Stimulated activated CD8-positive, alpha-beta memory T cell treated with anti-CD3 and anti-CD28 coated beads, Interleukin-4, amount 100 ng/mL, for 4 hours (primary cell): ENCODE data around the gene LITAFD.

Experiments used
- DNase-seq, 2 donors: peaks; one replicate each; pipeline ENCODE4 v3.0.0-alpha.2; 2020; ENCODE audit warnings: low read depth in 2 of 2, low spot score in 1 of 2

Gene LITAFD

GRCh38 chr16:8919089-8919933 is 37.2 kb downstream of the LITAFD start:
- no peak for DNase-seq

DNA sequence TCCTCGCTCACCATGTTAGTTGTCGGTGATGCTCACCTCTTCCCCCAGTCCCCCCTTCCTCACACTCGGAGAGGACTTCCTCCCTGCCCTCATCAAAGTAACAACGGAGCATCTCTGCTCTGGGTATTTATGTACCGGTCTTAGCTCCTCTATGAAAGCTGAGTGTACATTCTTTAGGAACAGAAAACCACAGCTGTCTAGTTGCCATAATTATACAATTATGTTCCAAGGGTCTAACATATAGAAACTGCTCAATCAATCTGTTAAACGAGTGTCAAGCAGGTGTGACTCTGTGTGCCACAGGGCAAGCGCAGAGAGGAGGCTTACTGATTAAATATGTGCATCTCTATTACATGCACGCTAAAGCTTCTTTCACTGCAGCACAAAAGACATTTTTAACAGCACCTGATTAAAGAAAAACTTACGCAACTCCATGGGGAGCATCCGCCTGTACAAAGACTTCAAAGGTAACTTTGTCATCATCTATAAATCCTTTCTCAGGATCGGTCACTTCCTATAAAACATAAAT is 37.8 kb downstream of the LITAFD start:
- no peak for DNase-seq

DNA sequence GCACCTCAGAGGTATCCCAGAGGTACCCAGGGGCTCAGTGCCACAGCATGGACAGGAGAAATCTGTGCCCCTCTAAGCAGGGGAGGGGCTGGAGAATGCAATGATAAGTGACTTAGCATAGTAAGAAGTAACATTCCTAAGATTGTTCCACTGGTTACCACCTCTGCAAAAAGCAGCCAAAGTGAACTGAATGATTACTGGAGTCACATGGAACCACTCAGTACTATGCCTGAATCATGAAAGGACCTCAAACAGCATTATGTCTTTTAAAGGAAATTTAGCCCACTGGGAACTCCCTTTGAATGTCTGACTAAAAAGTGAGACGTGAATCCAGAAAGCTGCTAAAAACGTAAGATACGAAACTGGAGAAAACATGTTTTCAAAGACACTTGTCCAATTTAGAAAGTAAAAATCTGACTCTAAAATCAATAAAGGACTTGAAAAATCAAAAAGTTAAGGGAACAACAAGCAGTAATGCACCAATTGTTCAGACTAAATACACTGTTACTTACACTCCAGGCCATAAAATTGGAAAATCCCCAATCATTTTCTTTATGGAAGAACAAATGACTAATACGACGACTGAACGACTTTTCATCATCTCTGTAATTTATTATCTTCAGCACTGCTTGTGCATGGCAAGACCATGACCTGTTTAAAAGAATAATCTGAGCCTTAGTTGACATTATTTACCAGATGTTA is 38.6 kb downstream of the LITAFD start:
- no peak for DNase-seq

GRCh38 chr16:8921347-8921984 is 39.3 kb downstream of the LITAFD start:
- no peak for DNase-seq

DNA sequence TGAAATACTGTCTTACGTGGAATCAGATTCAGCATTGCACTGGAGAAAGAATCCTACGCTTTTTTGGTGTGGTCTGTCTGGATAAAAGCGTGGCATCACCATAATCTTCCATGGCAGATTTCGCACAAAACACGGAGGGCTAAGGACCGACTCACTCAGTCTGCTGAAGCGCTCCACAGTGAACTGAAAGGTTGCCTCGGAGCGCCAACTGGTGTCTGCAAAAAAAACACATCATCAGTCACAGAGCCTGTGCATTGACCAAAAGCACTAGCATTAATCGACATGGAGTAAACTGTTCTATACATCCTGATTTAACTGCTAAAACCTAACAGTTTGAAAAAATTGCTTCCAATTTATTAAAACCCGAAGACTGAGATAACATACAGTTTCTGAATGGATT is 41.0 kb downstream of the LITAFD start:
- DNase-seq, result no peak

DNA sequence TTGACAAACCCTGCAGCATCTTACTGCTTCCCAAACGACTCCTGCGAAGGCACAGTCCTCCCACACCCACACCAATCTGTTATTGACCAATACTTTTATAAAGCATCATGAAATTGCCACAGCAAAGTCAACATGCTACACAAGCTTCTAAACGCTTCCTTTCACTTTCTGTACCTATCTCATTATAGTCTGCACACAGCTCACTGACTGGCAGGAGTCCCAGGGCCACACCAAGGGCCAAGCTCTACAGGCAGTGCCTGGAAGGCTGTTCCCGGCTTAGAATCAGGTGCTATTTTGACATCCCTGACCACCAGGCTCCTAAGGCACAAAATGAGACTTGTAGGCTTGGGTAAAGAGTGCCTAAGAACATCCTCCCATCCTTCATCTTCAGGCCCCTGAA is 42.1 kb downstream of the LITAFD start:
- DNase-seq, result no peak

- DNase-seq, result no peak
Measured at GRCh38 chr16:8925455-8925854, 43.3 kb downstream of the LITAFD start.

DNA sequence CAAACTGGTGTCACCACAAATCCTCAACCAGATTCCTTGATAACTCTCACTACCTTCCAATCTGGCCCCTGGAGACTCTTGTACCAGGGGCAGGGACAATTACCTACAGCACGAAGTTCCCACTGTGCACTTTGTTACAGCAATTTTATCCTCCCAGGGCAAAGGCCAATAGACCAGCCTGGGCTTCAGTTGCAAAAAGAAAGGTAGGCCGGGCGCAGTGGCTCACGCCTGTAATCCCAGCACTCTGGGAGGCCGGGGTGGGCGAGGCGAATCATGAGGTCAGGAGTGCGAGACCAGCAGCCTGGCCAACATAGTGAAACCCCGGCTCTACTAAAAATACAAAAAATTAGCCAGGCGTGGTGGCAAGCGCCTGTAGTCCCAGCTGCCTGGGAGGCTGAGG is 44.7 kb downstream of the LITAFD start:
- DNase-seq, result no peak

GRCh38 chr16:8928467-8928957 is 46.4 kb downstream of the LITAFD start:
- no peak for DNase-seq

DNA sequence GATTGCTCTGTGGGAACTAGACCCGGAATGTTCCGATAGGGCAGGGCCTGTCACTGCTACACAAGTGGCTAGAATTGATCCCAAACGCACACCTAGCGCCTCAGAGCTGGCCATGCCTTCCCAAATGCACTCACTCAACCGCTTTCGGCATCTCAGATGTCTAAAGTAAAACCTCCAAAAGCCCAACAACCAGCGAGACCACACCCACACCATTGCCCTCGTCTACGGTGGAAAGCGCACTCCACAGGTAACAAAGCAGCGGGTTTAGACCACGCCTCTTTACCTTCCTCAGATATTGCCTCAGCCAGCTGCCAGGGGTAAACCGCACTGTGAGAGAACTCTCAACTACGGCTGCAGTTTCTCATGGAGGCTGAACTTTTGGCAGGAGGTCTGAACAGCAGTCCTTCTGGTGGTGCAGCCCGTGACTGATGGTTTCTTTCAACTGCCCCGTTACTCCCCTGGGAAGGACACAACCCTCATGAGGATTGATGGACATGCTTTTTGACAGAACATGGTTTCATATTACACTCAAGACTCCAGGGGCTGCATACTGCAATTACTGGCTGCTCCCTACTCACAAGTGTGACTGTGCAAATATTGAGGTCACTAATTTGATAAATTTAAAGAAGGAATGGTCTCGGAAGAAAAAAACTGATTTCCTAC is 47.1 kb downstream of the LITAFD start:
- no peak for DNase-seq

DNA sequence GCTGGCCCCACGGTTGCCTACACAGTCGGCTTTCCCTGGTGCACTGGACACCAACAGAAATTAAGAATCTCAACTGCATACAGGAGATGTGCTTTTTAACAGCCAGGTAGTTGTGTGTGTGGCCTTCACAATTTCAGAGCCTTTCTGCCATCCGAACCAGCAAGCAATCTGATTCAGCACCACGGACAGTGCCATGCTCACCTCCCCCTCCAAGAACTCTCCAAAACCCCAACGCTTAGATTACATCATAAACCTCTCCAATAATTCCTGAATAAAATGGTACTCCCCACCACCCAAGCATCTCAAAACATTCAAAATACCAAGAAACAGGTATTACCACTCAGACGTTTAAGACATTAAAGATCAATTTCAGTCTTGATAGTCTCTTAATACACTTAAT is 49.7 kb downstream of the LITAFD start:
- DNase-seq, result no peak

GRCh38 chr16:8934601-8935000 is 52.5 kb downstream of the LITAFD start:
- DNase-seq, result no peak
